ENCODE results near the gene TJP1.
"Not testable (repeated sequence)": the region's sequence is repeated elsewhere in the genome, so short reads cannot be mapped to it uniquely, and the experiment has no call there.

The TJP1 gene

DNA sequence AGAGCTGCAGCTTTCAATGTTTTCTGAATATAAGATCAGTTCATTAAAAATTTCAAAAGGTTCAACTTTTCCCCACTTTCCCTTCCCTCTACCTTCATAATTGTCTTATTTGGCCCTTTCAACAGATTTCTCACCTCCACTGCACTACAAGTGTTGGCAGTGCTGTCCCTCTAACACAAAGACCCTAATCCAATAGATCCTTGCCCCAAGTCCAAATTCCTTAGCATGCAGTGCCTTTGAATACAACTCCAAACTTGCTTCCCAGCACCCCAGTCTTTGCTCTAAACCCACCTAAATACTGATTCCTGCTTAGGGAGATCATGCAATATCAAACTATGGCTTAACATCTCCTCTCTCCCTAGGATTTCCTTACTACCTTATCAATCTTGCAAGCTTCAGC is 43.9 kb downstream of the TJP1 start:
- Mint-ChIP-seq H3K27ac (no peak overlapping the region), H3K27me3 (peaks cover 0 to 25% of the 10 kb centered on the region in 2 donors), H3K36me3 (ENCODE audit: insufficient read depth) (no peaks in the 10 kb centered on the region), H3K4me1 (ENCODE audit: low read depth in 2 of 2) (no peaks in the 10 kb centered on the region), H3K4me3 (no peak overlapping the region), H3K9me3 (peaks cover 3 to 18% of the 10 kb centered on the region in 2 donors)
- ATAC-seq (replicated peaks) (no peak), DNase-seq (no peak)

DNA sequence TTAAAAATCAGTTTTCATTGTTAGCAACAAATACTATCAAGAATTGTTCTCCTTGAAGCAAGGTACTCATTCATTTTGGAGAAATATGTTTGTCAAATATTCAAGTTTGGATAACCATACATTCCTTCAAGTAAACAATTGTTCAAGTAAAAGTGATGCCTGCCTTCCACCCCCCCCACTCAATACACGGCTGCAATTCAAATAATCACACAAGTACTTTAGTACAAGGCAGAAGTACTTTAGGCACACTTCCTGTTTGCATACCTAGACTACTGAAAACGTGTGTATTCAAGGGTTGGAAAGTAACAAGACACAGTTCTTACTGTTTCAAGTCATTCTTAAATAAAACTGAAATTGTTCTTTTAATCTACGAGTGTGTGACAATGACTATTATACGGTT is 45.4 kb downstream of the TJP1 start:
- H3K4me3 Mint-ChIP-seq, result no peak overlapping the region
- H3K4me1 Mint-ChIP-seq (ENCODE audit: low read depth in 2 of 2), result no peaks in the 10 kb centered on the region
- peaks cover 0 to 25% of the 10 kb centered on the region in 2 donors for H3K27me3 Mint-ChIP-seq
- H3K9me3 Mint-ChIP-seq, result peaks cover under 1 to 18% of the 10 kb centered on the region in 2 donors
- H3K36me3 Mint-ChIP-seq (ENCODE audit: insufficient read depth), result no peaks in the 10 kb centered on the region
- ATAC-seq (replicated peaks), result no peak
- no peak overlapping the region for H3K27ac Mint-ChIP-seq
- no peak for DNase-seq

DNA sequence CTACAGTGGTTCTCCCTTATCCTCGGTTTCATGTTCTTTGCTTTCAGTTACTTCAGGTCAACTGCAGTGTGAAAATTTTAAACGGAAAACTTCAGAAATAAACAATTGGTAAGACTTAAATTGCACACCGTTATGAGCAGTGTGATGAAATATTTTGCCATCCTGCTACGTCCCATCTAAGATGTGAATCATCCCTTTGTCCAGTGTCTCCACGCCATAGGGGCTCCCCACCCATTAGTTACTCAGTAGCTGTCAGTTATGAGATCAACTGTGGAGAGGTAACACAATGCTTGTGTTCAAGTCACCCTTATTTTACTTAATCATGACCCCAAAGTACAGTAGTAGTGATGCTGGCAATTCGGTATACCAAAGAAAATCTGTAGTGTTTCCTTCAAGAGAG is 47.4 kb downstream of the TJP1 start:
- Mint-ChIP-seq H3K36me3 (ENCODE audit: insufficient read depth) (no peaks in the 10 kb centered on the region), H3K4me3 (no peak overlapping the region), H3K4me1 (ENCODE audit: low read depth in 2 of 2) (no peaks in the 10 kb centered on the region), H3K27me3 (peaks cover 0 to 19% of the 10 kb centered on the region in 2 donors), H3K27ac (no peak overlapping the region), H3K9me3 (peaks cover 0 to 8% of the 10 kb centered on the region in 2 donors)
- ATAC-seq (replicated peaks), result no peak
- no peak for DNase-seq

DNA sequence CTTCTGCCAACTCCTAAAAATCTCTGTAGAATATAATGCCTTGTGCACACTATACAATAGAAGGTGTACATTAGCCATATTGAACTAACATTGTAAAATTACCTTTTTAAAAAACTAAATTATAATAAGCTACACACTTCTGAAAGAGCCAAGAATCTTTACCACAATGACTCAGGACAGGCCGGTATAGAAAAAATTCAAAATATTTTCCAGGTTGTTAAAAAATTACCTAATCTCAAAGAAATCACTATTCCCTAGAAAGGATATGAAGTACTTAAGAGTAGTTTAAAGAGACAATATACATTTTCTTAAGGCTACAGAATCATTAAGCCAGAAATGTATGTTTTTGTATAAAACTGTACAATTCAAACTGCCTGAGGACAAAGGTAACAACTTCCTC is 48.5 kb downstream of the TJP1 start:
- H3K4me1 Mint-ChIP-seq (ENCODE audit: low read depth in 2 of 2), result no peaks in the 10 kb centered on the region
- no peak overlapping the region for H3K4me3 Mint-ChIP-seq
- no peak for DNase-seq
- peaks cover 0 to 14% of the 10 kb centered on the region in 2 donors for H3K27me3 Mint-ChIP-seq
- no peak overlapping the region for H3K27ac Mint-ChIP-seq
- no peaks in the 10 kb centered on the region for H3K36me3 Mint-ChIP-seq (ENCODE audit: insufficient read depth)
- no peak for ATAC-seq (replicated peaks)
- H3K9me3 Mint-ChIP-seq, result peaks cover 0 to 6% of the 10 kb centered on the region in 2 donors

DNA sequence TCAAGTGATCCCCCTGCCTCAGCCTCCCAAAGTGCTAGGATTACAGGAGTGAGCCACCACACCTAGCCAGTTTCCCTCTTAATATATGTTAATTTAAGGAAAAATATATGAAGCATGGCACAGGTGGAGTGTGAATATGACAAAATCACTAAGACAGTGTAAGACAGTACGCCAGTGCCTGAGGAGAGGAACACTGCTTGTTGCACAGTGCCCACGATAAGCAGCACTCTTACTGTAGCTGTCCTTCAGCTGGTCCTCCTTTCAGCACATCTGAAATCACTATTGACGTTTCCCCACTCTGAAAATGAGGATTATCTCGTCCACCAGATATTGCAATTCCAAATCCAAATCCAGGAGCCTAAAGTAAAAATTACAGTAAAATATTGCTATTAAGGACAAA is 49.3 kb downstream of the TJP1 start:
- peaks cover 0 to 6% of the 10 kb centered on the region in 2 donors for H3K27me3 Mint-ChIP-seq
- DNase-seq (no peak), ATAC-seq (replicated peaks) (no peak)
- H3K4me1 Mint-ChIP-seq (ENCODE audit: low read depth in 2 of 2), result no peaks in the 10 kb centered on the region
- H3K9me3 Mint-ChIP-seq, result no peaks in the 10 kb centered on the region
- no peaks in the 10 kb centered on the region for H3K36me3 Mint-ChIP-seq (ENCODE audit: insufficient read depth)
- H3K27ac Mint-ChIP-seq, result no peak overlapping the region
- no peak overlapping the region for H3K4me3 Mint-ChIP-seq

DNA sequence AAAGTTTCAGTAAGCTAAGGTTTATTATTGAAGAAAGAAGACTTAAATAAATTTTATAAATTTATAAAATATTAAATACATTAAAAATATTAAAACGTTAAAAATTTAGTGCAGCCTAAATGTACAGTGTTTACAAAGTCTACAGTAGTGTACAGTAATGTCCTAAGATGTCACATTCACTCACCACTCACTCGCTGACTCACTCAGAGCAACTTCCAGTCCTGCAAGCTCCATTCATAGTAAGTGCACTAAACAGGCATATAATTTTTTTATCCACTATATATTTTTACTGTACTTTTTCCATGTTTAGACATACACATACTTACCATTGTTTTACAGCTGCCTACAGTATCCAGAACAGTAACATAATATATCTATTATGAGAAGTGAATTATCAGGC is 51.5 kb downstream of the TJP1 start:
- no peaks in the 10 kb centered on the region for H3K36me3 Mint-ChIP-seq (ENCODE audit: insufficient read depth)
- H3K4me1 Mint-ChIP-seq (ENCODE audit: low read depth in 2 of 2), result no peaks in the 10 kb centered on the region
- H3K4me3 Mint-ChIP-seq, result no peak overlapping the region

DNA sequence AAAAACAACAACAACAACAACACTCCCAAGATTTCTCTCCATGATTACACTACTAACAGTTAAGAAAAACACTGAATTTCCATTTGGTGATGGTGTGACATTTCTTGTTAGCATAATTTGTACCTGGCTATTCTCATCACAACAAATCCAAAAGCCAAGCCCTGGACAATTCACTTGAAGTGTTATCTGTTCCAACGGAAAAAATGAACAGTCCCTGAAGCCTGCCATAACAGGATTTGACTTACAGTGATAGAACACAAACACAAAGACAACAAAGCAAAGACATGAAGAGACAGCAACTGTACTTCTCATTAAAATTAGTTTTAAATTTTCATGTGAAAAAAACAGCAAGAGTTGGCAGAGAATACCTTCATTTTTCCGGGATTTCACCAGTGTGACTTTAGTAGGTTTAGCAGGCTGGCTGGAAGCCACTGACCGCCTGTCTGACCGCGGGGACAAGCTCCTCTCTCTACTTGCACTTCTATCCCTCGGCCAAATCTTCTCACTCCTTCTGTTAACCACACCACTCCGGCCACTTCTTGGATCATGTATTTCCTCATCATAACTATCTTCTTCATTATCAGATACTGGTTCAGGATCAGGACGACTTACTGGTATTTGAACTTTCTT is 56.3 kb downstream of the TJP1 start:
- DNase-seq (no peak), ATAC-seq (replicated peaks) (no peak)
- Mint-ChIP-seq H3K36me3 (ENCODE audit: insufficient read depth) (no peaks in the 10 kb centered on the region), H3K9me3 (peaks cover 0 to 2% of the 10 kb centered on the region in 2 donors), H3K4me1 (ENCODE audit: low read depth in 2 of 2) (no peaks in the 10 kb centered on the region), H3K27ac (no peak overlapping the region), H3K4me3 (no peak overlapping the region), H3K27me3 (no peaks in the 10 kb centered on the region)

More for the DNA sequence above, 51.5 kb downstream of the TJP1 start:
- DNase-seq (no peak), ATAC-seq (replicated peaks) (no peak)
- Mint-ChIP-seq H3K9me3 (peaks cover 0 to 2% of the 10 kb centered on the region in 2 donors), H3K27me3 (peaks cover 0 to 6% of the 10 kb centered on the region in 2 donors), H3K27ac (no peak overlapping the region)

DNA sequence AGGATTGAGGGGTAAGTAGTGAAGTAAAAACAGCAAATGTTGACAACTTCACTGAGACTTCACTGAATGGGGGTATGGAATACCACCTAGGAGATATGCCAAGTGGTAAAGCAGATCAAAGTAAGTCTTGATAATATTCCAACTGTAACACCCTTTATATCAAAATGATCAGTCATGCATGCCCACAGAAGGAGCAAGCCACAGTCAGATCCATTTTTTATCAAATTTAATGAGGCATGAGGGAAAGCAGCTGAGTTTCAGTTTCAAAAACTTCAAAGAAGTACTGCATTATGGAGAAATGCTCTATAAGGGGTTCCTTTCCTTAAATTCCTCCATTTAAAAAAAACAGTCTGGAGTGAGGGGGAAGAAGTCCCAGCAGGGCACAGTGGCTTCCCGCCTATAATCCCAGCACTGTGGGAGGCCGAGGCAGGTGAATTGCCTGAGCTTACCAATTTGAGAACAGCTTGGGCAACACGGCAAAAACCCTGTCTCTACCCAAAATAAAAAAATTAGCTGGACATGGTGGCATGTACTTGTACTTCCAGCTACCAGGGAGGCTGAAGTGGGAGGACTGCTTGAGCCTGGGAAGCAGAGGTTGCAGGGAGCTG is 56.9 kb downstream of the TJP1 start:
- H3K27me3 Mint-ChIP-seq, result no peaks in the 10 kb centered on the region
- H3K36me3 Mint-ChIP-seq (ENCODE audit: insufficient read depth), result no peaks in the 10 kb centered on the region
- peaks cover 0 to 2% of the 10 kb centered on the region in 2 donors for H3K9me3 Mint-ChIP-seq
- no peaks in the 10 kb centered on the region for H3K4me1 Mint-ChIP-seq (ENCODE audit: low read depth in 2 of 2)
- no peak overlapping the region for H3K4me3 Mint-ChIP-seq
- DNase-seq (no peak), ATAC-seq (replicated peaks) (no peak)
- H3K27ac Mint-ChIP-seq, result no peak overlapping the region

DNA sequence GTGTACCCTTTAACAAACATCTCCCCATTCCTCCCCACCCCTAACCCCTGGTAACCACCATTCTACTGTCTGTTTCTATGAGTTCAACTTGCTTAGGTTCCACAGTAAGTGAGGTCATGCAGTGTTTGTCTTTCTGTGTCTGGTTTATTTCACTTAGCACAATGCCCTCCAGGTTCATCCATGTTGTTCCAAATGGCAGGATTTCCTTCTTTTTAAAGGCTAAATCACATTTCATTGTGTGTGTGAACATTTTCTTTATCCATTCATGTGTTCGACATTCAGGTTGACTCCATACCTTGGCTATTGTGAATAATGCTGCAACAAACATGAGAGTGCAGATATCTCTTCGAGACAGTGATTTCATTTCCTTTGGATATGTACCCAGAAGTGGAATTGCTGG is 62.7 kb downstream of the TJP1 start:
- H3K4me1 Mint-ChIP-seq (ENCODE audit: low read depth in 2 of 2), result no peaks in the 10 kb centered on the region
- ATAC-seq (replicated peaks), result no peak
- H3K4me3 Mint-ChIP-seq, result no peak overlapping the region
- no peaks in the 10 kb centered on the region for H3K27me3 Mint-ChIP-seq
- H3K36me3 Mint-ChIP-seq (ENCODE audit: insufficient read depth), result no peaks in the 10 kb centered on the region
- H3K9me3 Mint-ChIP-seq, result no peaks in the 10 kb centered on the region
- DNase-seq, result no peak
- H3K27ac Mint-ChIP-seq, result no peak overlapping the region

DNA sequence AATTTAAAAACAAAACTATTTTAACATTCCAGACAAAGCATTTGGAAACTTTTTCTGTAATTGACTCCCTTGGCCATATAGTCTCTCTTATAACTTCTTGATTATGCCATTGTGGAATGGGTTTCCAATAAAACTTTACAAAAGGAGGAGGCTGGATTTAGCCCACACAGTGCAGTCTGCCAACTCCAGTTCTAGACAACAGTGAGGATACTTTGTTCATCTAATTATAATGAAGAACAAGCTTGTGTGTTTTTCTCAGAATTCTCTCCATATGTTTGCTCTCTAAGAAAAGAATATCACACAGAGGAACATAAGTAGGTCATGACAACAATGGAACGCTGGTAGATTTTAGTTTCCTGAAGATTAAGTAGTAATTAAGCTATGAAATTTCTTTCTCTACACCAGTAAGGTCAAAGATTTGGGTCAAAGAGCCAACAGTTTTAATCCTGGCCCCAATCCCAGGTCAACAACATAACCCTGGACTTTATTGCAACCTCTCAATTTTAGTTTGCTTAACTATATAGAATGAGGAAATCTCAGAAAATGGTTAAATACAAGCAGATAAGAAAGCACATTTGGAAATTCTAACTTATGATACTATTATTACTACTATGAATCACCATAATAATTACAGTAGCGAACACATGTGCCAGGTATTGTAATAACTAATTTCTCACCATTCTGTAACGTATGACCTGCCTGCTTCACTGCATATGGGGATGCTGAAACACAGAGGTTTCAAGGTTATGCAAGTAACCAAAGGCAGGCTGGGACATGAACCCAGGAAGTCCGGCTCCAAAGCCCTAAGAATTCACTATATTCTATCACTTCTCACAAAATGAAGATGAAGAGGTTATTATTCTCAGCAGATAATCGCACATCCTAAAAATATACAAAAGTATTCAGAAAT is 65.7 kb downstream of the TJP1 start:
- H3K9me3 Mint-ChIP-seq, result no peaks in the 10 kb centered on the region
- DNase-seq (no peak), ATAC-seq (replicated peaks) (no peak)
- H3K4me1 Mint-ChIP-seq (ENCODE audit: low read depth in 2 of 2), result no peaks in the 10 kb centered on the region
- no peaks in the 10 kb centered on the region for H3K36me3 Mint-ChIP-seq (ENCODE audit: insufficient read depth)
- no peak overlapping the region for H3K27ac Mint-ChIP-seq
- peaks cover 0 to 11% of the 10 kb centered on the region in 2 donors for H3K27me3 Mint-ChIP-seq
- no peak overlapping the region for H3K4me3 Mint-ChIP-seq

DNA sequence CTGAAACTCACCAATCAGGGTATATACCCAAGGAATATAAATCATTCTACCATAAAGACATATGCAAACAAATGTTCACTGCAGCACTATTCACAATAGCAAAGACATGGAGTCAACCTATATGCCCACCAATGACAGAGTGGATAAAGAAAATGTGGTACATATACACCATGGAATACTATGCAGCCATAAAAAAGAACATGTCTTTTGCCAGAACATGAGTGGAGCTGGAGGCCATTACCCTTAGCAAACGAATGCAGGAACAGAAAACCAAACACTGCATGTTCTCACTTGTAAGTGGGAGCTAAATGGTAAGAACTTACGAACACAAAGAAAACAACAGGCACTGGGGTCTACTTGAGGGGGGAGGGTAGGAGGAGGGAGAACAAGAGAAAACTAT is 68.3 kb downstream of the TJP1 start:
- H3K4me3 Mint-ChIP-seq; H3K4me1 Mint-ChIP-seq (ENCODE audit: low read depth in 2 of 2); ATAC-seq (replicated peaks); H3K36me3 Mint-ChIP-seq (ENCODE audit: insufficient read depth); DNase-seq; H3K9me3 Mint-ChIP-seq; H3K27ac Mint-ChIP-seq: not testable (repeated sequence)
- H3K27me3 Mint-ChIP-seq, result peaks cover 0 to 11% of the 10 kb centered on the region in 2 donors

DNA sequence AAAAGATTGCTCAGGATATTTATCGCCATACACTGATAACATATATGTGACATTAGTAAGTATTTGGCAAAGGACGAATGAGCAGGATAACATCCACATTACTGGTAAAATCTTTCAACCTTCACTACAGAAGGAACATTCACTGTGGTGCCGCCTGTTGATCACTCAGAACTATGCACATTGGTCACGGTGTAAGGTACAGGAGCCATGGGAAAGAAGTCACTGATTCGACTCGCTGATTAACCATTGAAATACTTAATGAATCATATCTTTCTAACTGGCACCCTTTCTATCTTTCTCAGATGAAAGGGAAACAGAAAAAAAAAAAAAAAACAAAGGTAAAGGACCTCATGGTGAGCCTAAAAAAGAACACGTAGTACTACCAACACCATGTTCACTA is 68.8 kb downstream of the TJP1 start:
- H3K9me3 Mint-ChIP-seq, result no peaks in the 10 kb centered on the region
- H3K27ac Mint-ChIP-seq, result no peak overlapping the region
- H3K27me3 Mint-ChIP-seq, result peaks cover 0 to 11% of the 10 kb centered on the region in 2 donors
- DNase-seq (no peak), ATAC-seq (replicated peaks) (no peak)
- H3K4me3 Mint-ChIP-seq, result no peak overlapping the region
- no peaks in the 10 kb centered on the region for H3K36me3 Mint-ChIP-seq (ENCODE audit: insufficient read depth)
- H3K4me1 Mint-ChIP-seq (ENCODE audit: low read depth in 2 of 2), result no peaks in the 10 kb centered on the region

DNA sequence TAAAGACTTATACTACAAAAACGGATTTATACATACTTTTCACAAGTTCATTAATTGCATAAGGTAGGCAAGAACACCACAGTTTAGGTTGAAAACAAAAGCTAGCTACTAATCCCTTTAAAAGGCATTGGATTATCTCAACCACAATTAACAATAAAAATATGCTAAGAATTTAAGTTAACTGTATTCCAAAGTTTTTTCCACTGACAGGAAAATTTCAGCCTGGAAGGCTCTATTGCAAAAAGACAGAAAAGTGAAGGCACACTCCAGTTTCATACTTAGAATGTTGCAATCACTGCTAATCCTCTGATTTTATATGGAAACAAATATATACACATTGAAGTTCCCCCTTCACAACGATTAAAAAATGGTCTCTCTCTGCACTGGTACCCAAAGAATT is 71.5 kb downstream of the TJP1 start:
- H3K36me3 Mint-ChIP-seq (ENCODE audit: insufficient read depth), result no peaks in the 10 kb centered on the region
- H3K9me3 Mint-ChIP-seq, result no peaks in the 10 kb centered on the region
- H3K4me3 Mint-ChIP-seq, result no peak overlapping the region
- H3K27me3 Mint-ChIP-seq, result peaks cover 0 to 11% of the 10 kb centered on the region in 2 donors
- ATAC-seq (replicated peaks) (no peak), DNase-seq (no peak)
- no peaks in the 10 kb centered on the region for H3K4me1 Mint-ChIP-seq (ENCODE audit: low read depth in 2 of 2)
- H3K27ac Mint-ChIP-seq, result no peak overlapping the region

Data from effector memory CD8-positive, alpha-beta T cell (primary cell).